ENCODE data around the gene FCAMR. TPM values are rescaled to one million over a fixed set of nuclear protein-coding genes. Genes with fewer than 3 reads are reported as not detected.

Gene FCAMR
- total RNA-seq, 1 donor from 2014 or later, result 0.08 TPM

DNA sequence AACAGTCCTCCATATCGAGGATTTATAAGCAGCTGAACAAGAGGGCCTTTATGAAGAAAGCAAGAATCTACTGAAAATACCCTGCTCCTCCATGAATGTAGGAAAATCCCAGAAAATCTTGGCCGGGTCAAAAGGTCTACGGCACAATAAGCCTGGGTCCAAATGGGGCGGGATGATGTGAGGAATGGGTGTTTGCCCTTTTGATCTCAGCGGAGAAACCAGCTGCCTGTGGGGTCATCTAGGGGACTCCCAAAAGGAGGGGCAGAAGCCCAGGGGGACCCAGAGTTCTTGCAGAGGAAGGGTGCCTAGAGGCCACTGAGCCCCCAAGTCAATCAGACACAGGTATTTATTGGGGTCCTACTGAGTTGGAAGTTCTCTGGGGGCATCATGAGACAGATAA is 12.6 kb downstream of the FCAMR start:
- no peak for ATAC-seq

- ATAC-seq, result peak; percentile 4
These were observed 14.5 kb downstream of the FCAMR start for GRCh38 chr1:206955476-206956451.

- ATAC-seq, result peak; percentile 6
These were observed 15.6 kb downstream of the FCAMR start for GRCh38 chr1:206954459-206955342.

GRCh38 chr1:206953626-206954025 is 16.6 kb downstream of the FCAMR start:
- peak; percentile 73 for ATAC-seq

- peak; percentile 87 for ATAC-seq
These were observed 17.1 kb downstream of the FCAMR start for GRCh38 chr1:206953126-206953525.

DNA sequence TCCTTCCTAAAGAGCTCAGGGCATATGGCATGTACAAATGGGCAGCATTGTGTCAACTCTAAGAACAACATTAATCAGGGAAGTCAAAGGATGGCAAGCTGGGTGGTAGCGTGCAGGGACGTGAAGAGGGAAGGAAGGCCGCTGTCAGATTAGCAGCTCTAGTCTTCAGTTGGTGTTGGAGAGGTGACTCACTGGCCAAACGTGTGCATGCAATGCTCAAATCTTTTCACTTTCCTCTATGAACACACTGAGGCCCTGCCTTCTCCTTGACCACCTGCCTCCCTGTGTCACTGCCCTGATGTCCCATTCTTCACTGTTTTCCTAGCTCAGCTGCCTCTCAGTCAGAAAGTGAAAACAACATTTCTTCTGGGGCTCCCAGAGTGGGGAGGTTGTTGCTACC is 18.1 kb downstream of the FCAMR start:
- peak; percentile 78 for ATAC-seq

- no peak for ATAC-seq
These were observed 18.8 kb downstream of the FCAMR start for GRCh38 chr1:206951318-206952100.

DNA sequence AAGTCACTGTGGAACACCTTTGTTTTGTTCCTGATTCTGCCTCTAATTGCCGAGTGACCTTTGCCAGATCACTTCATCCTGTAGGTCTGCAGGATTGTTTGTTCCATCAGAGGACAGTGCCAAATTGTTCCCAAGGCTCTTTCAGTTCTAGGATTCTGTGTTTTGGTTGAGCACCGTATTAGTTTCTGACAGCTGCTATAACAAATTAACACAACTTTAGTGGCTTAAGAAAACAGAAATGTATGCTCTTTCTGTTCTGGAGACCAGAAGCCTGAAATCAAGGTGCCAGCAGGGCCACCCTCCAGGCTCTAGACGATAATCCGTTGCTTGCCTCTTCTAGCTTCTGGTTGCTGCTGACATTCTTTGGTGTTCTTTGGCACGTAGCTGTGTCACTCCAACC is 20.6 kb downstream of the FCAMR start:
- no peak for ATAC-seq

GRCh38 chr1:206949208-206949607 is 21.1 kb downstream of the FCAMR start:
- no peak for ATAC-seq

DNA sequence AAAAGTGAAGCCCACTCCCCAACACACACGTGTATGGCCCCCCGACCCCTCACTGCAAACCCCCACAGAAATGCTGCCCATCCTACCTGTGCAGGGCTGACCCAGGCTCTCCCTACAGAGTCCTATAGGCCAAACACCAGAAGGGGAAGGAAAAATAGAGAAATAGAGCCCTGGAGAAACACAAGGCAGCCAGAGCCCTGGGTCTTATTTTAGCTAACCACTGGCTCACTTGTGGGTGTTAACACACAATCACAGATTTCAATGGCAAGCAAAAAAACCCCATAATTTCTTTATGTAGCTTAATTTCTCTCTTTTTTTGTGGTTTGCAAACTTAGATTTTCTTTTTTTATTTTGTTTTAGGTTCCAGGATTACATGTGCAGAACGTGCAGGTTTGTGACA is 23.0 kb downstream of the FCAMR start:
- no peak for ATAC-seq

GRCh38 chr1:206946261-206946660 is 24.0 kb downstream of the FCAMR start, which contains the start of gene PIGR:
Gene PIGR, minus strand, starts transcription at chr1:206946466. Its CDS starts 5,935 bp downstream, at chr1:206940531.
- ATAC-seq, result no peak

DNA sequence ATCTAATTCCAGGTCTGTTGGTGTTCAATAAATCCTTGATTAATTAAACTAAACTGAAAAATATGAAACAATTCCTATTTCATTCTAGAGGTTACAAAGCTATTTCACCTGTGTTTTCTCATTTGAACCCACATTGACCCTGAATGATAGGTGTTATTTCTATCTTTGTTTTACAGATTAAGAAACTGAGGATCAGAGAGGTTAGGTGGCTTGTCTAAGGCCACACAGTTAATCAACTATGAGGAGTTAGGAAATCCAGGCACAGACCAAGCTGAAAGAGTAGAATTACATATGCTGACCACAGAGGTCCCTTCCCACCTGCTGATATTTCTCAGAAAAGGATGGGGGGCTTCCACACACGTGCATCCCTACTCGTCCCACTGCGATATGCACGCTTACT is 24.5 kb downstream of the FCAMR start:
- no peak for ATAC-seq

DNA sequence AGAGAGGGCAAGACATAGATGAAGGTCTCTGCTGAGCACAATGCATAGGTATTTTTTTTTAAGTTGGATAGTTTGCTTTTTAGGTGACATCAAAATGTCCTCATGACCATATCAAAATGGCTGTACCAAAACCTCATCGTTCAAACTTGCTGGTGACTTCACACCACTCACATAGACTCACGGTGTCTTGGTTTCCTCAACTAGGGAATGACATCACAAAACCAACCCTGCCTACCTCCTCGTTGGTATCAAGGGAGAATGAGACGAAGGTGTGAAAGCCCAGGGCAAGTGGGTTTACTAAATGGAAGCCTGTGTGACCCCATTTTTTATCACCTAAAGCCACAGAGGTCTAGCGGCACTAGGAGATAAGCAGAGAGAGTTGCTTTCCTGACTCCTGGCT is 25.6 kb downstream of the FCAMR start:
- no peak for ATAC-seq

DNA sequence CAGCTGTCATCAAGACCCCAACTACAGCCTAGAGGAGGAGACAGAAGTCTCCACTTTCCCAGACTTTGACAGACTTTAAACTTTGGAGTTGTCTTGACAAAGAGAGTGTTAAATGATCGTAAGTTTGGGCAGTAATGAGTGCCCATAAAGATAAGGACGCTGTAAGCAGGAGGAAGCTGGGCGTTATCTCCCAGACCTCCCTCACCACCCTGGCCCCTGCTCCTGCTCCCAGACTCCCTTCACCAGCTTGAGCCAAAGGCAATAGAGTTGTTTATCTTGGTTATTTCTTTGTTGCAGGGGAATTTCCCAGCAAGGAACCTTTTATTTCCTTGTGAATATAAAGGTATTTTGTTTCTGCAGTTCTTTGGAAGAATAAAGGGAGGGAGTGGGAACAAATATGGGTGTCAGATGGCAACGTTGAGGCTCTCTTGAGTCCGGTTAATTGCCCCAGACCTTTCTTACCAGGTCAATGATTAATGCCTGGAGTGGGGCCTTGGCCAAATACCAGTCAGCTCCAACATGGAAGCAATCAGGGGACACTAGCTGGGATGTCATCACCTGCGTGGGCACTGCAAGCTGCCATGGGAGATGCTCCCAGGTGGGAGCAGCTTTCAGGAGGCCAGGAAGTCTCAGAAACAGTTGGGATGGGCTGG is 28.4 kb downstream of the FCAMR start:
- ATAC-seq, result no peak

DNA sequence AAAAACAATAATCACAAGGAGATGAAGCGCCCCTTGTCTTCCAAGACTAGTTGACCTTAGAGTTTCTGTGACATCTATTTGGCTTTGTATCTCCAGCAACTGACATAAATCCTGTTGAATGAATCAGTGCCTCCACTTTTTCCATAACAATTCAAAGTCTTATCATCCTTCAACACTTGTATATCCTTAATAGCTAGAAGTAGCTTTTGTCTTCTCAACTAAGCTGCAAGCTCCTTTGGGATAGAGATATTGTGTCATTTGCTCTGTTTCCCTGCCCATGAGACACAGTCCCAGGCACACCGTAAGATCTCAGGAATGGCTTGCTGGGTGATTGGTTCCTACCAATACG is 29.7 kb downstream of the FCAMR start:
- no peak for ATAC-seq

- ATAC-seq, result peak; percentile 36
These were observed 30.2 kb downstream of the FCAMR start for GRCh38 chr1:206939841-206940587.

- no peak for ATAC-seq
These were observed 31.1 kb downstream of the FCAMR start for GRCh38 chr1:206939131-206939530.

GRCh38 chr1:206937425-206937824 is 32.8 kb downstream of the FCAMR start:
- no peak for ATAC-seq

DNA sequence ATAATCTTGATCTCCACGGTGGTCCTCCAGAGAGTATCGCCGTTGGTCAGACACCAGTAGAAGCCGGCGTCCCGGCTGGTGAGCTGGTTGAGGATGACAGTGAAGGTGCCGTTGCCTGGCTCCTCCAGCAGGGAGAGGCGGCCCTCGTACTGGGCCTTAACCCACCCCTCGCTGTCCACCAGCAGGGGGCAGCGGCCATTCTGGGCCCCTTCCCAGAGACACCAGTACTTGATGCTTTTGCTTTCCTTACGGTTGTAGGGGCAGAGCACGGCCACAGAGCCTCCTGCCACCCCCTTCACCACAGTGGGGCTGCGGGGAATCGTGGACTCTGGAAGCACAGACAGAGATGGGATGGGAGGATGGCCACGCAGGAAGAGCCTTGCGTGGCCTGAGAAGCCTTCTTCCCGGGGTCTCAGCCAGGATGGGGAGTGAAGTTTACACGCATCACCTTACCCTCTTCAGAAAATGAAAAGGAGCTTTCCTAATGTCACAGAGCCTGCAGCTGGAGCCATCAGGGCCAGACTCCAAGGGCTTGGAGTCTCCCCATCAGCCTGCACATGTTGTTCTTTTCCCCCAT is 34.7 kb downstream of the FCAMR start:
- no peak for ATAC-seq

GRCh38 chr1:206933333-206933945 is 36.8 kb downstream of the FCAMR start:
- ATAC-seq, result no peak
